ENCODE measurements around the gene GLO1. TPM values are rescaled to one million over a fixed set of nuclear protein-coding genes. Genes with fewer than 3 reads are reported as not detected.

Gene GLO1
- total and polyA plus RNA-seq, 9 of the 15 experiments (the other 6 are each of a cell fraction or from before 2014, with no cell fraction given), result 155 to 331 (median 203) TPM

DNA sequence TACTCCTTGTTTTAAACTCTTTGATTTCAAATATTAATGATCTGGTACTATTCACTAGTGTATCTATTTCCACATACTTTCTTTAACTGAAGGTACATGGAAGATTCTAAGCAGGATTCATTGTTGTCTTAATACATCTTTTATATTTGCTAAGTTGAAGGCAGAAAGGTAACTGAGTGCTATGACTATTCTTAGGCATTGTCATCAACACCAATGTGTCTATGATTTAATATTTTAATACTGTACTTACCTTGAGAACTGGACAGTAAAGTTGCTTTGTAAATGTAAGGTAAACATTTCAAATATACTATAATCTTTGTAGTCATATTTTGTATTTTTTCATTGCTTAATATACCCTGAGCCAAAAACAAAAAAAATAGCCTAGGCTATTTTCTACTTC, 54.3 kb downstream of the GLO1 start:
- ATAC-seq (no peak), FAIRE-seq (no peak), DNase-seq (ENCODE audit: extremely low read depth in 1 of 4, low spot score in 3 of 4) (no peak)
- ChIA-PET CTCF (ENCODE audit: low intra/inter-chr PET ratio) (no interaction called here), POLR2A (interaction anchor here (0.7 kb wide), 1 partner anchor 198 kb away, joined by 3 read pairs; no protein-coding TSS in a partner anchor)
- no TSS peak for BruUV-seq (replicated peaks)
- no peaks in the 10 kb centered on the region for H3K36me3 ChIP-seq (ENCODE audit: control insufficient read depth, insufficient read depth, low read length)
- H3K27me3 ChIP-seq (ENCODE audit: control insufficient read depth in 2 of 2, insufficient read depth in 2 of 2, low read length in 2 of 2), result peaks cover 4 to 7% of the 10 kb centered on the region in 2 experiments
- in situ Hi-C loops (cut with MboI), result no loop called here
- no peaks in the 10 kb centered on the region for H4K20me1 ChIP-seq (replicated peaks; ENCODE audit: control insufficient read depth, insufficient read depth, low read length)
- no peak overlapping the region for H3K27ac ChIP-seq (ENCODE audit: extremely low read depth, low read depth, low read length)
- H3K4me3 ChIP-seq, result no peak overlapping the region
- H2AFZ ChIP-seq (ENCODE audit: low read depth, low read length), result no peak overlapping the region
- H3K9ac ChIP-seq (ENCODE audit: insufficient read depth in 1 of 2, low read depth in 2 of 2, low read length in 2 of 2), result no peak overlapping the region
- no peaks in the 10 kb centered on the region for H3K79me2 ChIP-seq (ENCODE audit: control insufficient read depth, insufficient read depth, low read length)
- H3K9me3 ChIP-seq (replicated peaks; ENCODE audit: control insufficient read depth, insufficient read depth, low read depth, low read length), result no peaks in the 10 kb centered on the region; the same call in 1 of the 2 replicates
- no peak for TF ChIP-seq SMARCE1 (IDR thresholded peaks at IDR 0.05)
- TF ChIP-seq, protein P1, sequence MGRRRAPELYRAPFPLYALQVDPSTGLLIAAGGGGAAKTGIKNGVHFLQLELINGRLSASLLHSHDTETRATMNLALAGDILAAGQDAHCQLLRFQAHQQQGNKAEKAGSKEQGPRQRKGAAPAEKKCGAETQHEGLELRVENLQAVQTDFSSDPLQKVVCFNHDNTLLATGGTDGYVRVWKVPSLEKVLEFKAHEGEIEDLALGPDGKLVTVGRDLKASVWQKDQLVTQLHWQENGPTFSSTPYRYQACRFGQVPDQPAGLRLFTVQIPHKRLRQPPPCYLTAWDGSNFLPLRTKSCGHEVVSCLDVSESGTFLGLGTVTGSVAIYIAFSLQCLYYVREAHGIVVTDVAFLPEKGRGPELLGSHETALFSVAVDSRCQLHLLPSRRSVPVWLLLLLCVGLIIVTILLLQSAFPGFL (CRISPR knock-in tag; IDR thresholded peaks at IDR 0.05), result no peak
- TF ChIP-seq ZNF75A (CRISPR knock-in tag; IDR thresholded peaks at IDR 0.05), result no peak
- TF ChIP-seq BCOR (IDR thresholded peaks at IDR 0.05), result no peak
- TF ChIP-seq NR2C1 (IDR thresholded peaks at IDR 0.05), result no peak
- no peak for TF ChIP-seq NR2C1 (tag; IDR thresholded peaks at IDR 0.05)
- no peak for TF ChIP-seq RUNX1 (IDR thresholded peaks at IDR 0.05; ENCODE audit: low read depth)
- TF ChIP-seq STAT5A (IDR thresholded peaks at IDR 0.05; ENCODE audit: borderline replicate concordance, low read length), result no peak
- no peak for TF ChIP-seq ETS2 (tag; IDR thresholded peaks at IDR 0.05; ENCODE audit: borderline replicate concordance, poor library complexity, severe bottlenecking)
- no peak for TF ChIP-seq ZNF134 (CRISPR knock-in tag; conservative IDR thresholded peaks at IDR 0.05)
- TF ChIP-seq, protein P2, sequence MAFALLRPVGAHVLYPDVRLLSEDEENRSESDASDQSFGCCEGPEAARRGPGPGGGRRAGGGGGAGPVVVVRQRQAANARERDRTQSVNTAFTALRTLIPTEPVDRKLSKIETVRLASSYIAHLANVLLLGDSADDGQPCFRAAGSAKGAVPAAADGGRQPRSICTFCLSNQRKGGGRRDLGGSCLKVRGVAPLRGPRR (CRISPR knock-in tag; IDR thresholded peaks at IDR 0.05), result no peak
- TF ChIP-seq, protein P3, sequence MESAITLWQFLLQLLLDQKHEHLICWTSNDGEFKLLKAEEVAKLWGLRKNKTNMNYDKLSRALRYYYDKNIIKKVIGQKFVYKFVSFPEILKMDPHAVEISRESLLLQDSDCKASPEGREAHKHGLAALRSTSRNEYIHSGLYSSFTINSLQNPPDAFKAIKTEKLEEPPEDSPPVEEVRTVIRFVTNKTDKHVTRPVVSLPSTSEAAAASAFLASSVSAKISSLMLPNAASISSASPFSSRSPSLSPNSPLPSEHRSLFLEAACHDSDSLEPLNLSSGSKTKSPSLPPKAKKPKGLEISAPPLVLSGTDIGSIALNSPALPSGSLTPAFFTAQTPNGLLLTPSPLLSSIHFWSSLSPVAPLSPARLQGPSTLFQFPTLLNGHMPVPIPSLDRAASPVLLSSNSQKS (CRISPR knock-in tag; IDR thresholded peaks at IDR 0.05), result no peak
- no peak for TF ChIP-seq ZC3H4 (CRISPR knock-in tag; IDR thresholded peaks at IDR 0.05; ENCODE audit: borderline replicate concordance)
- TF ChIP-seq ZNF311 (CRISPR knock-in tag; IDR thresholded peaks at IDR 0.05), result no peak
- no peak for TF ChIP-seq TEAD2 (tag; IDR thresholded peaks at IDR 0.05)
- TF ChIP-seq BRCA1 (IDR thresholded peaks at IDR 0.05), result no peak
- no peak for TF ChIP-seq BRCA1 (CRISPR knock-in tag; IDR thresholded peaks at IDR 0.05)
- no peak for TF ChIP-seq SRSF3 (IDR thresholded peaks at IDR 0.05; ENCODE audit: insufficient read depth, low read length)
- no peak for TF ChIP-seq ZNF384 (IDR thresholded peaks at IDR 0.05; ENCODE audit: low read depth, low read length)
- no peaks in the 10 kb centered on the region for H3K9me1 ChIP-seq (ENCODE audit: control insufficient read depth, insufficient read depth, low read length)
- no peak overlapping the region for H3K4me2 ChIP-seq (ENCODE audit: insufficient read depth, low read length)
- no peaks in the 10 kb centered on the region for H3K4me1 ChIP-seq (replicated peaks in 1 of 2; ENCODE audit: control insufficient read depth in 2 of 2, insufficient read depth in 2 of 2, low read length in 2 of 2)
- intact Hi-C loops (cut with micrococcal nuclease), result no loop called here
